HG03469 (cell line): ENCODE data around the gene NUP98.

ENCODE experiments used
- ATAC-seq: cut with Tn5 transposase; IDR thresholded peaks from one replicate; pipeline ENCODE4 v1.9.1; 2021; ENCODE audit warnings: mild to moderate bottlenecking, moderate library complexity, moderate number of reproducible peaks; ENCODE audit not compliant: unreplicated experiment

The NUP98 gene

DNA sequence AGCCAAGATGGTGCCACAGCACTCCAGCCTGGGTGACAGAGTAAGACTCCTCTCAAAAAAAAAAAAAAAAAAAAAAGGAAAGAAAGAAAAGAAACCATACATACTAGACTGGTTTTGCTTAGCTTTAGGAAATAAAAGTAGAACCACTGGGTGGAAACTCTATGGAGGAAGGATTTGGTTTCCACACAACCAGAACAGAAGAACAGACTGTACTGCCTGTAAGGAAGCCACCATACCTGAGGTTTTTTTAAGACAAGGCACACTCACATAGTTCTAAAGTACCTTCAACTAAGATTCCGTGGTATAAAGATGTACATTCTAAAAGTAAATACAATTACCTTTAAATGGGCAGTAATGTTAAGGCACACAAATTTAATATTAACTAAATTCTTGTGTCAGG is 58.6 kb downstream of the NUP98 start:
- no peak for ATAC-seq

- no peak for ATAC-seq
Observed at GRCh38 chr11:3738241-3738640, 59.1 kb downstream of the NUP98 start.

- ATAC-seq, result no peak
Observed at GRCh38 chr11:3737386-3737933, 59.9 kb downstream of the NUP98 start.

DNA sequence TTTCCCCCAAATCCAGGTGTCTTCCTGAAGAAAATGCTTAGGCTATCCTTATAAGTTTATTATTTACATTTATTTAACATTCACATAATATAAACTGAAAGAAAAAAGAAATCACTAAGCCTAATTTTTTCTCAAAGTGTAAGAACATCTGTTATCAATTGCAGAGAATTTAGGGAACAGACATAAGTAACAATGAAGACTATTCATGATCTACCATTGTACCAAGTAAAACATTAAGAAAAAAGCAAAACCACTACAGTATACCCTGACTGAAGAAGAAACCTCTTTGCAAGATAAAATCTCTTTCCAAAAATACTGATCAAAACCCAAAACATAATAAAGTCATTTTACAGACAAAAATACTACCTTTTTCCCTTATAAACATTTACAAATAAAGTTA is 60.5 kb downstream of the NUP98 start:
- no peak for ATAC-seq

DNA sequence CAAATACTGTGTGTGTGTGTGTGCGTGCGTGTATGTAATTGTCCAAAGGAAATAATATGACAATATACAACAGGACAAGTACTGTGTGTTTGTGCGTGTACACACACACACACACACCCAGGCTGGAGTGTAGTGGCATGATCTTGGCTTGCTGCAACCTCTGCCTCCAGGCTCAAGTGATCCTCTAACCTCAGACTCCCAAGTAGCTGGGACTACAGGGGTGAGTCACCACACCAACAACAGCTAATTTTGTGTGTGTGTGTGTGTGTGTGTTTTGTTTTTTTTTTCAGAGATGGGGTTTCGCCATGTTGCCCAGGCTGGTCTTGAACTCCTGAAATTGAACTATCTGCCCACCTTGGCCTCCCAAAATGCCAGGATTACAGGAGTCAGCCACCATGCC is 61.5 kb downstream of the NUP98 start:
- no peak for ATAC-seq

GRCh38 chr11:3732671-3733436 is 64.5 kb downstream of the NUP98 start:
- no peak for ATAC-seq

DNA sequence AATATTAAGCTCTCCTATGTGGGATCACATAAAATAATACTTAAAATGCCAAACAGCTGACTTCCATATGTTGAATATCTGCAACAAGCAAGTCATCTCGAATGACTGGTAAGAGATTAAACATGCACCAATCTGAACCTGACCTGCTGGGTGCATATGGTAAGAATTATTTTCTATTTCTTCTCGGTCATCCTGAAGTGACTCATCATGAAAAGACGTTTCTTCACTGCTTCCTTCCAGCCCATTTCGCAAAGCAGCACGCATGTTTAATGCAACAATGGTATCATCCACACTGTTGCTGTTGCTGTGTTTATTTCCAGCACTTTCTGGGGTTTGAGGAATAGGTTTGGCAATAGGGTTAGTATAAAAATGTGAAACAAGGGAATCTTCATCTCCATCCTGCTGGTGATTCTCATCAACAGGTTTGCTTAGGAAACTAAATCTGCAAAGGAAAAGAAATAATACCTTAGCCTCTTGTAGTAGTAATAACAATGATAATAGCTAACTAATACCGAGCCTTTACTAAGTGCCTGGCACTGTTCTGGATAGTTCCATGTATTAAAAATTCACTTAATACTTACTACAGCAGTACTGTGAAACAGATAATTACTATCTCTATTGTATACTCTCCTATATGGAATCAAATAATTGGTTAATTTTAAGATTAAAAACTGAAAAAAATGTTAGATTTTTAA is 74.2 kb downstream of the NUP98 start:
- ATAC-seq, result no peak

GRCh38 chr11:3722100-3722499 is 75.3 kb downstream of the NUP98 start:
- ATAC-seq, result no peak

- no peak for ATAC-seq
Observed at GRCh38 chr11:3720997-3721396, 76.4 kb downstream of the NUP98 start.

- no peak for ATAC-seq
Observed at GRCh38 chr11:3712274-3712673, 85.1 kb downstream of the NUP98 start.

- no peak for ATAC-seq
Observed at GRCh38 chr11:3710485-3711259, 86.7 kb downstream of the NUP98 start.

DNA sequence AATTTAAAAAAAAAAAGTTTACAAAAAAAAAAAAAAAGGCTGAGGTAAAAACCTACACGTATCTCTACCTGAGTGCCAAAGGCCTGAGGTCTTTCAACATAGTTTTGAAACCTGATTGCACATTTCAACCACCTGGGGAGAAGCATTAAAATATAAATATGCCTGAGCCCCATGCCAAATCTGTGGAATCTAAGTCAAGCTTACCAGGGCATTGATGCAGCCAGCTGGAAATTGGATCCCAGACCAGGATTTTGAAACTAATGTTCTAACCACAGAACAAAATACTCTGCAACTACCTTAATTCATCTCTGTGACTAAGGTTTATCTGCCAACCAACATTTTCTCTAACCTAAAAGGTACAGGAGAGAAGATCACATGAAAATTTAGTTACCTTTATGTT is 87.4 kb downstream of the NUP98 start:
- ATAC-seq, result no peak

DNA sequence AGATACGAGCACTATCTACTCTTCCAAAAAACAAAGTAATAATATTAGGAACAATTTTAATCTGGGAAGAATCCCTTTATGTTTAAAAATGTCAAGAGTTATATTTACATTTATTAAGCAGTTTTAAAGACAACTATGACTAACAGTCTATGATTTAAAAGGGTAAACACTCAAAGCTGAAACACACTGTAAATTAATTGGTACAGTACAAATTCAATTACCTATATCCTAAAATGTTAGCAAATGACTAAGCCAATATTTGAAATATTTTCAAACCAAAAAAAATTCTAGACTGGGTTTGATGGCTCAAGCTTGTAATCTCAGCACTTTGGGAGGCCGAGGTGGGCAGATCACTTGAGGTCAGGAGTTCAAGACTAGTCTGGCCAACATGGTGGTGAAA is 90.2 kb downstream of the NUP98 start:
- no peak for ATAC-seq

- no peak for ATAC-seq
Observed at GRCh38 chr11:3703383-3703782, 94.0 kb downstream of the NUP98 start.

GRCh38 chr11:3700910-3701309 is 96.4 kb downstream of the NUP98 start:
- ATAC-seq, result no peak

- ATAC-seq, result no peak
Observed at GRCh38 chr11:3700410-3700809, 96.9 kb downstream of the NUP98 start.

DNA sequence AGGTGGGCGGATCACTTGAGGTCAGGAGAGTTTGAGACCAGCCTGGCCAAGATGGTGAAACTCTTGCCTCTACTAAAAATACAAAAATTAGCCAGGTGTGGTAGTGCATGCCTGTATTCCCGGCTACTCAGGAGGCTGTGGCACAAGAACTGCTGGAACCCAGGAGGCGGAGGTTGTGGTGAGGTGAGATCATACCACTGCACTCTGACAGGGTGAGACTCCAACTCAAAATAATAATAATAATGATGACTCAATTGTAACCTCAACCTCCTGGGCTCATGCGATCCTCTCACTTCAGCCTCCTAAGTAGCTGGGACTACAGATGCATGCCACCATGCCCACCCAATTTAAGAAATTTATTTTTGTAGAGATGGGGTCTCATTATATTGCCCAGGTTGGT is 110.6 kb downstream of the NUP98 start:
- ATAC-seq, result no peak

GRCh38 chr11:3685923-3686322 is 111.4 kb downstream of the NUP98 start:
- no peak for ATAC-seq

DNA sequence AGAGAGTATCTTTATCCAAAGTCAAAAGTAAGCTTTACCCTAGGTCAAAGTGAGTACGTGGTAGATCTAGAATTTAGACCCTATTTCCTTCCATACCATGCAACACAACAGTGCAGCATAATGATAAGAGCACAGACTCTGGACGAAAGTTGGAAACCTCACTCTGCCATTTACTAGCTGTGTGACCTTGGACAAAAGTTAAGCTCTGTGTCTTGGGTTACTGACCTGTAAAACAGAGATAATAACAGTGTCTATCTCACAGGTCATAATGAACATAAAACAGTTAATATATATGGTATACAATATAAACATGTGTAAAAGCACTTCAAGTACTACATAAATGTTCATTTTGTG is 112.6 kb downstream of the NUP98 start:
- ATAC-seq, result no peak

DNA sequence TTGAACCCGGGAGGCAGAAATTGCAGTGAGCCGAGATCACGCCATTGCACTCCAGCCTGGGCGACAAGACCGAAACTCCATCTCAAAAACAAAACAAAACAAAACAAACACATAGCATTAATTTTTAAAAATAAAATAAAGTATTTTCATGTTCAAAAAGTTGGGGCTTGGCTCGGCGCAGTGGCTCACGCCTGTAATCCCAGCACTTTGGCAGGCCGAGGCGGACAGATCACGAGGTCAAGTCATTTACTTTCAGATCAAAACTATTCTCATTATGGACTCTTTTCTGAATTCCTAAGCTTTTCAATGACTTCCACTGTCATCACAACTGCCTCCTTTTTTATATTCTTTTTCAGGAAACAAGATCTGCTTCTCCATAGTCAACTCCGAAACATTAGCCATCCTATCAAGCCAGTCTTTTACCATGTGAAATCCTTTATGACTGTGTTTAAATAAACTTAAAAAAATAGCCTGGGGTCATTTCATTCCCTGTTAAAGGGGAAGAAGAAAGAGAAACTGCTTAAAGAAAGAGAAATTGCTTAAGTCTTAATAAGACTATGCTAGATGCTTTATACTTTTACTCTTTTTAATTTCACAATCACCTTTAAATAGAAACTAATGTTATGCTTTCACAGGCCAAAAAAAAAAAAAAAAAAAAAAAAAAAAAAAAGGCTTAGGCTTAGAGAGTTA is 113.1 kb downstream of the NUP98 start:
- ATAC-seq, result no peak

DNA sequence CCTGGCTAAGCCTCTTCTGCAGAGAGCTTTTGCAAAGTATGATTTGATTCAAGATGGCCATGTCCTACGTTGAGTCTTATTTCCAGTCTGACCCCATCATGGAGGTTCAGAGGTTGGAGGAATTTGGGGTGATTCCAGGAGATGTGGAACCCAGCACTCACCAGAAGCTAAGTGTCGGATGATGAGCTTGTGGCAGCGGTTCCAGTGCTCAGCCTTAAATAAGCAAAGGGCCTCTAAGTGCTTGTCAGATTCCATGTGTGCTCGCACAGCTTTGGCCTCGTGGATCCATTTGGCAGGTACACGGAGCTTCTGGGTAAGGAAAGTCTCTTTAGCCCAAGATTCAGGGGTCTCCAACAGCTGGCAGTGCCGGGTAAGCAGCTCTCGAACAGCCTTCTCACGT is 114.3 kb downstream of the NUP98 start:
- ATAC-seq, result no peak
